ENCODE data around the gene RABEP2. TPM values are rescaled to one million over a fixed set of nuclear protein-coding genes. Genes with fewer than 3 reads are reported as not detected.

RABEP2 gene
- total and polyA plus RNA-seq, 8 donors: 21.4 to 35.8 (median 24.4) TPM

- H3K36me3 ChIP-seq: peaks cover 0 to 40% of the 10 kb centered on the region in 2 donors
- no peaks in the 10 kb centered on the region for H3K4me1 ChIP-seq
- intact Hi-C loops (cut with DNase I): no loop called here
- H3K27me3 ChIP-seq: no peaks in the 10 kb centered on the region
- ATAC-seq (no peak), DNase-seq (peak in 1 of 4 donors; percentile 2)
- TF ChIP-seq, protein P1, sequence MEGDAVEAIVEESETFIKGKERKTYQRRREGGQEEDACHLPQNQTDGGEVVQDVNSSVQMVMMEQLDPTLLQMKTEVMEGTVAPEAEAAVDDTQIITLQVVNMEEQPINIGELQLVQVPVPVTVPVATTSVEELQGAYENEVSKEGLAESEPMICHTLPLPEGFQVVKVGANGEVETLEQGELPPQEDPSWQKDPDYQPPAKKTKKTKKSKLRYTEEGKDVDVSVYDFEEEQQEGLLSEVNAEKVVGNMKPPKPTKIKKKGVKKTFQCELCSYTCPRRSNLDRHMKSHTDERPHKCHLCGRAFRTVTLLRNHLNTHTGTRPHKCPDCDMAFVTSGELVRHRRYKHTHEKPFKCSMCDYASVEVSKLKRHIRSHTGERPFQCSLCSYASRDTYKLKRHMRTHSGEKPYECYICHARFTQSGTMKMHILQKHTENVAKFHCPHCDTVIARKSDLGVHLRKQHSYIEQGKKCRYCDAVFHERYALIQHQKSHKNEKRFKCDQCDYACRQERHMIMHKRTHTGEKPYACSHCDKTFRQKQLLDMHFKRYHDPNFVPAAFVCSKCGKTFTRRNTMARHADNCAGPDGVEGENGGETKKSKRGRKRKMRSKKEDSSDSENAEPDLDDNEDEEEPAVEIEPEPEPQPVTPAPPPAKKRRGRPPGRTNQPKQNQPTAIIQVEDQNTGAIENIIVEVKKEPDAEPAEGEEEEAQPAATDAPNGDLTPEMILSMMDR (IDR thresholded peaks at IDR 0.05): no peak
- H3K9me3 ChIP-seq: no peaks in the 10 kb centered on the region
- H3K4me3 ChIP-seq: no peak overlapping the region
- H3K27ac ChIP-seq: no peak overlapping the region
Observed at GRCh38 chr16:28967156-28967555, 42.1 kb upstream of the RABEP2 start.

DNA sequence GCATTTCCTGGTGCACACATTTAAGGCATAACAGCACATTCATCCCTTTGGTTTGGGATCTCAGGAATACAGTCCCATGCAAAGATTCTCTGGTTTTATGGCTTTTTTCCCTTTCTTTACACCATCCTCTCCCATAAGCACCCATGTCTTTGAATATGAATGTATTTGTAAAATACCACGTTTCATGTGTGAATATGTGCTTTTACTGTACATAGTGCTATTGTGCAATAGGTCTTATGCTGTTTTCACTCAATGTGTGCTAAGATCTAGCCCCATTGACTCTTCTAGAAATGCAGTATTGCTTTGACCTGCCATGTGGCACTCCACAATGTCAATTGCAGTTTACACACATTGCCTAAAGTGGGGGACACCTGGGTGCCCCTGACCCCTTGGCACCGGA, 39.5 kb upstream of the RABEP2 start:
- Histone ChIP-seq H3K27me3 (no peaks in the 10 kb centered on the region), H3K36me3 (peaks cover 0 to 67% of the 10 kb centered on the region in 2 donors), H3K27ac (no peak overlapping the region), H3K4me3 (no peak overlapping the region), H3K4me1 (no peaks in the 10 kb centered on the region), H3K9me3 (no peaks in the 10 kb centered on the region)
- ATAC-seq: no peak
- no peak for DNase-seq
- intact Hi-C loops (cut with DNase I): no loop called here
- TF ChIP-seq, protein P1 (IDR thresholded peaks at IDR 0.05): no peak

DNA sequence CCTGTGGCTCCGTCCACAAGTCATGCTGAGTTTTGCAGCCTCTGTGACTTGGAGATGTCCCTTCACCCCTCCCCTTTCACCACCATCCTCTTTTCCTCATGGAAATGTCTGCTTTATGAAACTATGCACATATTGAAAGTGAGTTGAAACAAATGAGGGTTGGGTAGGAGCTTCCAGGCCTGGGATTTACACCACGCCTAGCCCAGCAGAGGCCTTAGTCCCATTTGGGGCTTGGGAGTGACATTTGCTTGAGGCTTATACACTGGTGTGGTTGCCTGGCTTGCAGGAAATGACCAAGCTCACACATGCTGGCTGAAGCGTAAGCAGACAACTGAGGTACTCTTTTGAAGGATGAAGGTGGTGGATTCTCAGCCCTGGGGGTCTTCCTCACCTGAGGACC, 39.0 kb upstream of the RABEP2 start:
- Histone ChIP-seq H3K4me1 (no peaks in the 10 kb centered on the region), H3K27ac (no peak overlapping the region), H3K36me3 (peaks cover 0 to 71% of the 10 kb centered on the region in 2 donors), H3K4me3 (no peak overlapping the region), H3K27me3 (no peaks in the 10 kb centered on the region), H3K9me3 (no peaks in the 10 kb centered on the region)
- intact Hi-C loops (cut with DNase I): no loop called here
- ATAC-seq (no peak), DNase-seq (peak in 1 of 4 donors; percentile 0)
- TF ChIP-seq, protein P1 (IDR thresholded peaks at IDR 0.05): no peak

DNA sequence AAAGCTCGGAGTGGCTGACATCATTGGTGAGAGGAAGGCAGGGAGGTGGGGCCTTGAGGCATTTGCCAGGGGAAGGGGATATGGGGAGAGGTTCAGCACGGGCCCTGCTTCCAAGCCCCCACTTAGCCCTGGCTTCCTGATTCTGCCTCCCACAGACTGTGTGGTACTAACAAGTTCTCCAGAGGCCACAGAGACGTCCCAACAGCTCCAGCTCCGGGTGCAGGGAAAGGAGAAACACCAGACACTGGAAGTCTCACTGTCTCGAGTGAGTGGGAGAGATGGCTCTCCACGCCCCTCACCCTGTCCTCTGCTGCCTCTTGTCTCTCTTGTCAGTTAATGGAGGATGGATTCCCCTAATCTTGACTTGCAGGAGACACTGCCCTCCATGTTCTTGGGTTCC, 33.8 kb upstream of the RABEP2 start:
- no peak for ATAC-seq
- no peak overlapping the region for H3K27ac ChIP-seq
- H3K36me3 ChIP-seq: peaks cover 0 to 99% of the 10 kb centered on the region in 2 donors
- H3K4me1 ChIP-seq: no peaks in the 10 kb centered on the region
- H3K4me3 ChIP-seq: no peak overlapping the region
- TF ChIP-seq, protein P1 (IDR thresholded peaks at IDR 0.05): no peak
- H3K9me3 ChIP-seq: no peaks in the 10 kb centered on the region
- H3K27me3 ChIP-seq: no peaks in the 10 kb centered on the region
- peak in 1 of 4 donors; percentile 25 for DNase-seq
- intact Hi-C loops (cut with DNase I): no loop called here

- peak in 1 of 4 donors; percentile 5 for DNase-seq
- no peak for ATAC-seq
- Histone ChIP-seq H3K27ac (no peak overlapping the region), H3K27me3 (no peaks in the 10 kb centered on the region), H3K4me3 (no peak overlapping the region), H3K36me3 (peaks cover 0 to 99% of the 10 kb centered on the region in 2 donors), H3K9me3 (no peaks in the 10 kb centered on the region), H3K4me1 (no peaks in the 10 kb centered on the region)
- TF ChIP-seq, protein P1 (IDR thresholded peaks at IDR 0.05): no peak
- intact Hi-C loops (cut with DNase I): no loop called here
Observed at GRCh38 chr16:28958216-28958615, 33.2 kb upstream of the RABEP2 start.
